ENCODE data around the gene EHD2.
"Not testable (repeated sequence)": the region's sequence is repeated elsewhere in the genome, so short reads cannot be mapped to it uniquely, and the experiment has no call there.

Gene EHD2

GRCh38 chr19:47713046-47714021, at the start of gene EHD2:
EHD2 (plus strand) TSS chr19:47713422; CDS start chr19:47716613, 3,191 bp downstream.
- DNase-seq, result peak in 5 of 10 donors; percentile 41 to 92 (median 59)
- intact Hi-C loops (cut with DNase I), result loop anchor here (1.0 to 5.0 kb wide), 2 partner anchors 30 to 79 kb away; no protein-coding TSS in a partner anchor

- peak in 1 of 10 donors; percentile 4 for DNase-seq
- intact Hi-C loops (cut with DNase I), result no loop called here
Measured at GRCh38 chr19:47663435-47663910, 49.7 kb upstream of the EHD2 start.

- peak; percentile 30 to 90 (median 58) for DNase-seq
- intact Hi-C loops (cut with DNase I), result no loop called here
Measured at GRCh38 chr19:47663911-47664771, 49.1 kb upstream of the EHD2 start.

GRCh38 chr19:47668556-47668955, 44.7 kb upstream of the EHD2 start:
- intact Hi-C loops (cut with DNase I), result not testable (repeated sequence)
- DNase-seq, result peak in 3 of 10 donors; percentile 39 to 62 (median 47)

GRCh38 chr19:47670736-47671135, 42.5 kb upstream of the EHD2 start:
- intact Hi-C loops (cut with DNase I), result no loop called here
- peak in 2 of 10 donors; percentile 22 to 33 for DNase-seq

GRCh38 chr19:47671499-47671898, 41.7 kb upstream of the EHD2 start:
- intact Hi-C loops (cut with DNase I), result no loop called here
- DNase-seq, result no peak

- intact Hi-C loops (cut with DNase I), result no loop called here
- peak in 3 of 10 donors; percentile 12 to 28 (median 27) for DNase-seq
Measured at GRCh38 chr19:47673426-47673825, 39.8 kb upstream of the EHD2 start.

GRCh38 chr19:47674548-47674947, 38.7 kb upstream of the EHD2 start:
- DNase-seq, result peak in 3 of 10 donors; percentile 13 to 45 (median 29)
- intact Hi-C loops (cut with DNase I), result no loop called here

GRCh38 chr19:47675271-47675670, 38.0 kb upstream of the EHD2 start:
- intact Hi-C loops (cut with DNase I), result no loop called here
- peak in 1 of 10 donors; percentile 67 for DNase-seq

GRCh38 chr19:47675859-47676258, 37.4 kb upstream of the EHD2 start:
- intact Hi-C loops (cut with DNase I), result no loop called here
- peak in 1 of 10 donors; percentile 44 for DNase-seq

- DNase-seq, result peak in 2 of 10 donors; percentile 13 to 63
- intact Hi-C loops (cut with DNase I), result no loop called here
Measured at GRCh38 chr19:47676811-47677210, 36.4 kb upstream of the EHD2 start.

GRCh38 chr19:47679251-47679900, 33.8 kb upstream of the EHD2 start:
- intact Hi-C loops (cut with DNase I), result no loop called here

GRCh38 chr19:47679922-47680857, 33.0 kb upstream of the EHD2 start:
- peak in 2 of 10 donors; percentile 50 to 71 for DNase-seq
- intact Hi-C loops (cut with DNase I), result no loop called here

More at GRCh38 chr19:47679251-47679900, 33.8 kb upstream of the EHD2 start:
- peak in 1 of 10 donors; percentile 74 for DNase-seq

GRCh38 chr19:47680858-47681332, 32.3 kb upstream of the EHD2 start:
- DNase-seq, result peak in 2 of 10 donors; percentile 53 to 54
- intact Hi-C loops (cut with DNase I), result no loop called here

- DNase-seq, result no peak
- intact Hi-C loops (cut with DNase I), result no loop called here
Measured at GRCh38 chr19:47681388-47681787, 31.8 kb upstream of the EHD2 start.

- peak in 1 of 10 donors; percentile 74 for DNase-seq
- intact Hi-C loops (cut with DNase I), result no loop called here
Measured at GRCh38 chr19:47681936-47682335, 31.3 kb upstream of the EHD2 start.

- intact Hi-C loops (cut with DNase I), result no loop called here
- peak in 2 of 10 donors; percentile 12 to 50 for DNase-seq
Measured at GRCh38 chr19:47682939-47683338, 30.3 kb upstream of the EHD2 start.

- peak in 1 of 10 donors; percentile 4 for DNase-seq
- intact Hi-C loops (cut with DNase I), result no loop called here
Measured at GRCh38 chr19:47686679-47687450, 26.4 kb upstream of the EHD2 start.
